NCI-H345 treated with DMSO at 0.1 percent for 48 hours (cell line): ENCODE measurements around the gene LRRTM4.
"Not testable (repeated sequence)": the region's sequence is repeated elsewhere in the genome, so short reads cannot be mapped to it uniquely, and the experiment has no call there.

Experiments used
- DNase-seq: peaks from one replicate; lab custom pipeline; 2025; ENCODE audit not compliant: unreplicated experiment; lab: John Stamatoyannopoulos, UW

LRRTM4 gene

DNA sequence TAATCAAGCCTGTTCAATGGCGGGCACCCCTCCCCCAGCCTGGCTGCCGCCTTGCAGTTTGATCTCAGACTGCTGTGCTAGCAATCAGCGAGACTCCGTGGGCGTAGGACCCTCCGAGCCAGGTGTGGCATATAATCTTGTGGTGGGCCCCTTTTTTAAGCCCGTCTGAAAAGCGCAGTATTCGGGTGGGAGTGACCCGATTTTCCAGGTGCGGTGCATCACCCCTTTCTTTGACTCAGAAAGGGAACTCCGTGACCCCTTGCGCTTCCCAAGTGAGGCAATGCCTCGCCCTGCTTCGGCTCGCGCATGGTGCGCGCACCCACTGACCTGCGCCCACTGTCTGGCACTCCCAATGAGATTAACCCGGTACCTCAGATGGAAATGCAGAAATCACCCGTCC, 740.9 kb downstream of the LRRTM4 start:
- DNase-seq, result not testable (repeated sequence)

DNA sequence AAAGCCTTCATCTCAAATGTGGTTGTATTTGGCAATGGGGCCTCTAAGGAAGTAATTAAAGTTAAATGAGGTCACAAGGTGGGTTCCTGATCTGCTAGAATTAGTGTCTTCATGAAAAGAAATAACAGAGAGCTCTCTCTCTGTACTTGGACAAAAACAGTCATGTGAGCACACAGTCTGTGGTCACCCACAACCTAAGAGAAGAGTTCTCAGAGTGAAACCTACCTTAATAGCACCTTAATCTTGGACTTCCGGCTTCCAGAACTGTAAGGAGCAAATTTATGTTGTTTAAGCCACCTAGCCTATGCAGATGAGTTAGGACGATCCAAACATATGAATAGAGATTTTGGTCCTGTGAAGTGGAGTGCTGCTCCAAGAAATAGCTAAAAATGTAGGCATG, 758.9 kb downstream of the LRRTM4 start:
- DNase-seq, result no peak

DNA sequence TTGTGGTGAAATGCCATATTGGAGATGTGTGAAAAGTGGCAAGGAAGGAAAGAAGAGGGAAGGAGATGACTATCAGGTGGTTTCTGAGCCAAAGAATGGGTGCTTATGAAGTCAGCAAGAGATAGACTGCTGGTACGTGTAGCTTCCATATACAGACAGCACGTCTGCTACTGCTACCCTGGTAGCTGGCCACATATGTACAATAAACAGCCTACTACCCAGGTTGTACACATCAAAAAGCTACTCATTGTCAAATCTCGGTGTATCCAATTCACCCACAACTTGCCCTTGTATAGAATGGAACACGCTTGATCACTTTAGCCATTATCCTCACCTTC, 761.8 kb downstream of the LRRTM4 start:
- no peak for DNase-seq

DNA sequence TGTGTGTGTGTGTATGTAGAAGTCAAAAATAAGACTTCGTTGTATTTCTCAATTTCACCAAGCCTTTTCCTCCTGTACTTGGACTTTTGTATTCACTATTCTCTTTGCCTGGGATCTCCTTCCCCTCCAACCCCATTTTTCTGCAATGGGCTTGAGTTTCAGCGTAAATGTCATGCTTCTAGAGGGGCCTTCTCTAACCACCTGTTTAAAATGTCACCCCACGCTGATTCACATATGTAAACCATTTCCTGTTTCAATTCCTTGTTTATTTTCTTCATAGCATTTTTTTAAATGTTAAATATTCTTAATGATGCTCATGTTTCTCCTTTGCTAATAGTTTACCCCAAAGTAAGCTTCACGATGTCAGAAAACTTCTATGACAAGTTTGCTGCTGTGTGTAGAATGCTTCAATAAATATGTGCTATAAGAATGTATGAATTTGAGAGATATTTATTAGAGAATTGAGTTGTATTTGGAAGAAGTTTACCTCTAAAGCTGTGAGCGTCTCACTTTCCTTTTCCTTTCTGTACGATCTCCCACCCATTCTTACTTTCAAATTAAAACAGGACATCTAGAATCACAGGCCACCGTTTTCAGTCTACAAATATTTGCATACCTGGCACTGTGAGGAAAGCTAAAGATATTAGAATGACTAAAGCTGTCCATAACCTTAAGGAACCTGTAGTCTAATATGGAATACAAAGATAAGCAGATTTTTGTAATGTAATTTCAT, 762.4 kb downstream of the LRRTM4 start:
- DNase-seq, result no peak

DNA sequence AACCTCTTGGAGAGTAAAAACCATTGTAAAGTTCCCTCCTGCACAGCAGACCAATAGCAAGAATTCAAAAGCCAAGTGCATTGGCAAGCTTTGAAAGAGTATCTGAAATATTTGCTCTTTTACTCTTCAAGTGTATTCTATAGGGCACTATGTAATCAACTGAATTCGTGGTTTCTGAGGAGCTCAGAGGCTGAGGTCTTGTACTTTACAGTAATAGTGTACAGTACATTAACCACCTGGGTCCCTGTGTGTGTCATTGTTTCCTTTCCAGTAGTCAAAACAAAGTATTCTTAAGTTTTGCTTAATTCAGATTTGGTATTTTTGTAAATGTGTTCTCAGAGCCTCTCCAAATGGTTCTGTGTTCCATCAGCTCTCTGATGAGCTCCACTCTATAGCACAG, 769.7 kb downstream of the LRRTM4 start:
- peak; percentile 99 for DNase-seq

DNA sequence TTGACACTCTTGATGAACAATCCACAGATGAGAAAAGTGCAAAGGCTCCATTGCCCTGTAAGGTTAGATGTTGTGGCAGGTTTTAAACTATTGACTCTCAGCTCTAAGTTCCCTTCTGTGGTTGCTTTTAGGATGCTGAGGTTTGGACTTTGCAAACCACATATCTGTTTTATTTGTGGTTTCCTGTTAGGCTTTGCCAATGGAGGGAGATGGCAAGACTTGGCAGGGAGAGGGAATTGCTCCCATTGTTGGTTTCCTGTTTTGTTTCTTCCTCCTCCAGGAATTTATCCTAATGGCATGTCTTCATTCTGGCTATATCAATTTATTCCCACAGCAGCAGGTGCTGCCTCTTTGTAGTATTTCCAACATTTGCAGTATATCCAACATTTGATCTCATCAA, 772.3 kb downstream of the LRRTM4 start:
- DNase-seq, result no peak

DNA sequence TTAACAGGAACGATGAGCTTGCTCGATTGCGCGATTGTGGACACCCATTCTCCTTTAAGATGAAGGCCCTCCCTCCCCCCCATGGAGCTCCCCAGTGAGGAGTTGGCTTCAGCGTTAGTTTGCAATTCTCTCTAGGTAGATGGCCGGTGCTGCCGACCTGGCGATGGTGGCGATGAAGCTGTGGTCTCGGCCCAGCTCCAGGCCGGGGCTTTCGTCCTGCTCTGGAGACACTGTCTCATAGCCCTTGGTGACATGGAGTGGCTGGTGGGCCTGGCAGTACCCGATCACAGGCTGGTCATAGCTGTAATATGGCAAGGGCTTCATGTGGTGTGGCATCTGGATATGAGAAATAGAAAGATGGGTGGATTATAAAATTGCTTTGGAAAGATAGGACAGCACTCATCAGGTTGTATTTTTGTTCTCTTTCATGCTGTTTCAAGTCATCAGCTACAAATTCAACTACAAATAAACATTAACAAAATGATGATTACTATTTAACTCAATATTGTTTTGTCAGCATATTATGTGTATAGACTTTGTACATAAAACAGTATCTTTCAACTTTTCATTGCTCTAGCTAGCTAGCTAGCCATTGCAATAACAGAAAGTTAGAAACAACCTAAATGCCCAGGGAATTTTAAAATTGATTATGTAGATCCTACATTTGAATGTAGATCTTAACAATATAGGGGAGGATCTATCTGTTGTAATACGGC, 773.4 kb downstream of the LRRTM4 start:
- DNase-seq, result no peak

DNA sequence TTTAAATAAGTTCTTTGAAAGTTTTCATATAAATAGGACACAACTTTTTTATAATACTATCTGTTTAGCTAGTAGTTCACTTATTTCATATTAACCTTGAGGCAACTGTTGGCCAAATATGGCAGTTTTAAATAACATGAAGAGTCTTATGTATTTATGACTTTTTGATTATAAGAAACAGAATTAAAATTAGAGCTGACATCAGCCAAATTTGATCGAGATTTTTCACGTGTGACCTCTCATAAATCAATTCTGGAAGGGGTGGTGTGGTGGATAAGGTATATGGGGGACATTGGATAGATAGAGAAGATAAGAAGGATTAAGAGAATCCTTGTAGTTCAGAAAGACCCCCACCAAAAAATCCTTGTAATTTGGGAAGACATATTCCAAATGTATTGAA, 776.6 kb downstream of the LRRTM4 start:
- no peak for DNase-seq

DNA sequence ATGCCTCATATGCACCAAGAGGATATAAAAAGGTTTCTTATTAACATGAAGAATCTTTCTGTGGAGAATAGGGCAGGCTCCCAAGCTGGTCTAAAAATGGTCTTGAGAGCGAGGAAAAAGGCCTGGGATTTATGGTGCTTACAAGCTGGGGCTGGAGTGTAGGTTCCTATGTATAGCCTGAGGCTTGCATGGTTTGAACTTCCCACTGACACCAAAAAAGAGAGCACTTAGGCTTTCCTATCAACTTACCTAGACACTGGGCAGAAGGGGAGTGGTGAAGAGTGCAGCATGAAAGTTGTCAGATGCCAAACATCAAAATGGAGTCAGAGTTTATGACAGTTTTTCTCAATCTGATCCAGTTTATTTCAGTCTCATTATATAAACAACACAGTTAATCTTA, 784.6 kb downstream of the LRRTM4 start:
- DNase-seq, result no peak

DNA sequence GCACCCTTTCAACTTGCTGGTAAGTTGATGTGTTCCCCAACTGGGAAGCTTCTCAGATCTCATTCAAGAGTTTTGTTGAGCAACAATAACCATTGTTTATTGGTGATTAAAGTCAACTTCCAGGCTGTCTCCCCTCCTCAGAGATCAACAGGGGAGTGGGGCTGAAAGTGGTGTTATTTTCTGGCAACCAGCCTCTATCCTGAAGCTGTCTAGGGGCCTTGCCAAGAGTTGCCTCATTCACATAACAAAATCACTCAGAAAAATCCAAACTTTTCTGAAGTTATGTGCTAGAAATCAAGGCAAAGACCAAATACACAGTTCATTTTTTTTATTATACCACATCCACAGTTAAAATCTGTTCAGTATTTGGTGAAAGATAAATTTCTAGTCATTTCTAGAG, 788.4 kb downstream of the LRRTM4 start:
- DNase-seq, result no peak

DNA sequence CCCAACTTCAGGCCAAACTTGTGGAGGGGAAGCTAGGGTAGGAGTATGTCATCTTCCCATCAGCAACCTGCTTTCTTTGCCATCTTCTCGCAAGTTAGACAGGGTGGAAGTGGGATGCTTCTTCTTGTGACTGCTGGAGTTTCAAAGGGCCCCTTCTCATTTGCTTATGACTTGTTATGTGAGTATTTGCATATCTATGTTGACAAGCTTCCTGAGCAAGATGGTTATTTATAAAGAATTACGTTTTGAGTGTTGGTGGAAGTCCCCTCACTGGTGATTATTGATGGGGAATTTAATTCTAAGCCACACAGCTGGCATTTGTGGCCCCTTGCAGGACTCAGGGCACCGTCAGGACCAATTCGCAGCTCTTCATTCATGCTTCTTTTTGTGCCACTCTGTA, 791.0 kb downstream of the LRRTM4 start:
- no peak for DNase-seq

DNA sequence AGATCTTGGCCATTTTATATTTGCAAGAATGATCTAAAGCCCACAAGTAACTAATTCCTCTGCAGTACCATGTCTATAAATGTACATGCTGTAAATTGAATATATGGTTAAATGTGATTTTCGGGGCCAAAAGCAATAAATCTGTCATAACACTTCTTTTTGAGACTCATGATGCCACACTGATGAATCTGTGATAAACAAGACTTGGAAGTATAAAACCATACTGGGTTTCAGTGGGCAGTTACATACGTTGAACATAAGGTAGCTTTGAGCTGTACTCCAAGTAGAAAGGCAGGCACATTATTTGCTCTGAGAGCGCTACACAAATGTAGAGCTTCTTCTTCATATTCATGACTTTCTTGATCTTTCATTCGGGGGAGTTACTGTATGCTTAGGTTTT, 792.2 kb downstream of the LRRTM4 start:
- DNase-seq, result no peak

DNA sequence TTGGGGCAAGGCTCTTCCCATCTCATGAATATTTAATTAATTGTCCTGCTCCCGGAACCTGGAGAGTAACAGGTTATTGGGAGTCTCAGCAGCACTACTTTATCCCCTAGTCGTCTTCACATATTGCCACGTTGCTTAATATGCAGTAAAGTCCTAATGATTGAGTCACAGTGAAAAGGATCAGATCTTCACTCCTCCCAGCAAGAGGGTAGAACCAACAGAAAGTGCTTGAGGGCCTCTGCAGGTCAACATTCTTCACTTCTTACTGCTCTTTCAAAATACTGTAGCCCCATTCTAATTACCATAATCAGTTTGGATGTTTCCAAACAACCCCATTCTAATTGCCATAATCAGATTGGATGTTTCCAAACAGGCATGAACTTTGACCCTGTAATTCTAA, 801.0 kb downstream of the LRRTM4 start:
- DNase-seq, result no peak

DNA sequence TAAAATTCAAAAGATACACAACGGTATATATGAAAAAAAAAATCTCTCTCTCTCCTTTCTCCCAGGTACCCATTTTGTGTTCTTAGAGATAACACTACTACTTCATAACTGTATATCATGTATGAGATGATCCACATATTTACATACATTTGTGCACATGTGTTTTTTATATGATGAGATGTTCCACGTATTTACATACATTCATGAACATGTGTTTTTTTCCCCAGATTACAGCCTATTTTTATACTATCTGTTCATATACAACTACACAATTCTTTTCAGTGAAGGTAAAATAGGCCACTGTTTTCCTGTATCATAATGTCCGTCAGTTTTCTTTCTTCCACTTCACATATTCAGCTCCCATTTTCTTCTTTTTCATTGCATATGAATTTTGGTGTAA, 808.9 kb downstream of the LRRTM4 start:
- no peak for DNase-seq

DNA sequence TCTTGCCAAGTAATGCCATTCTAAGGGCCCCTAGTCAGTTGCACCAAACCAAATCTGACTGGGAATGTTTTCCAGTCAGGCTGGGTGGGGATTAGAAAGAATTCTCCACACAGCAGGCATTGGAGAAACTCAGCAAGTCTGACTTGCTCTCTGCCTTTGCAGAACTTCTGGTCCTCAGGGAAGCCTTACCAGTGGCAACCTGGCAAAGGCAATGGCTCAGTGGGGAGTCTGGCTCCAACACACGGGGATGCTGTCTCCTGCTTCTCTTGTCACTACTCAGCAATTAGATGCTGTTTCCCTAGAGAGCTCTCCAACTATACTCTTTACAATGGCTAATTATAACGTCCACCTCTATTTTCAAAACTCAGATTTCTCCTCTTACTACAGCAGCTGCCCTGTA, 810.7 kb downstream of the LRRTM4 start:
- DNase-seq, result peak; percentile 90

DNA sequence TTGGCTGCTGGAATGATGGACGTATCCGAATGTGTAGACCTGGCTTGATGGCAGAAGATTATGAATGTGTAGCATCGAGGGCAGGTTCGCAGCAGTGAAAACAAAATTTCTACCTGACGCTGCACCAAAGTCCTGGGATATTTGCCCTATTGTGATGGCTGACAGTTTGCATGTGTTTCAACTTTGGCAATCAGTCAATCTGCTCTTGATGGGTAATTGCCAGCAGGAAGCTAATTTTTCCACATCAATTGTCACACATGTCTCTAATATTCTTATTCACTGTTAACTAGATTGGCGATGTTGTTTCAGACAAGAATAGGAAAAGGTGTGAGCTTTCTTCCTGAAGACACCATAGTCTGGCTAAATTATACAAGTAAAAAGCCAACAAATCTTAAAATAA, 821.3 kb downstream of the LRRTM4 start:
- DNase-seq, result no peak

DNA sequence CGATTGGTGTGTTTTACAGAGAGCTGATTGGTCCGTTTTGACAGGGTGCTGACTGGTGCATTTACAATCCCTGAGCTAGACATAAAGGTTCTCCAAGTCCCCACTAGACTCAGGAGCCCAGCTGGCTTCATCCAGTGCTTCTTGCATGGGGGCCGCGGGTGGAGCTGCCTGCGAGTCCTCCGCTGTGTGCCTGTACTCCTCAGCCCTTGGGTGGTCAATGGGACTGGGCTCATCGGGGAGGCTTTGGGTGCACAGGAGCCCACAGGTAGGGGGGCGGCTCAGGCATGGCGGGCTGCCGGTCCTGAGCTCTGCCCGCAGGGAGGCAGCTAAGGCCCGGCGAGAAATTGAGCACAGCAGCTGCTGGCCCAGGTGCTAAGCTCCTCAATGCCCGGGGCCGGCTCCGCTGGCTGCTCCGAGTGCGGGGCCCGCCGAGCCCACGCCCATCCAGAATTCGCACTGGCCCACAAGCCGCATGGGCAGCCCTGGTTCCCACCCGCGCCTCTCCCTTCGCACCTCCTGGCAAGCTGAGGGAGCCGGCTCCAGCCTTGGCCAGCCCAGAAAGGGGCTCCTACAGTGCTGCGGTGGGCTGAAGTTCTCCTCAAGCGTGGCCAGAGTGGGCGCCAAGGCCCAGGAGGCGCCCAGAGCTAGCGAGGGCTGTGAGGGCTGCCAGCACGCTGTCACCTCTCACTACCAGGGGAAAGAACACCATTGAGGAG, 824.0 kb downstream of the LRRTM4 start:
- not testable (repeated sequence) for DNase-seq
